Measurements from ENCODE around the gene CNOT3. TPM values are rescaled to one million over a fixed set of nuclear protein-coding genes. Genes with fewer than 3 reads are reported as not detected.
"Not testable (repeated sequence)": the region's sequence is repeated elsewhere in the genome, so short reads cannot be mapped to it uniquely, and the experiment has no call there.

CNOT3 gene
- 10 to 100 TPM; 22.4 to 51.4 TPM for total RNA-seq

- WGBS, 2 donors: 0% methylated on average over 1 to 57 of the region's 103 CpGs
- no peaks in the 10 kb centered on the region for H3K27me3 ChIP-seq
- intact Hi-C loops (cut with DNase I): no loop called here
- TF ChIP-seq POLR2A (IDR thresholded peaks at IDR 0.05): peak; percentile 38 to 78 (median 62)
- TF ChIP-seq, protein P1, sequence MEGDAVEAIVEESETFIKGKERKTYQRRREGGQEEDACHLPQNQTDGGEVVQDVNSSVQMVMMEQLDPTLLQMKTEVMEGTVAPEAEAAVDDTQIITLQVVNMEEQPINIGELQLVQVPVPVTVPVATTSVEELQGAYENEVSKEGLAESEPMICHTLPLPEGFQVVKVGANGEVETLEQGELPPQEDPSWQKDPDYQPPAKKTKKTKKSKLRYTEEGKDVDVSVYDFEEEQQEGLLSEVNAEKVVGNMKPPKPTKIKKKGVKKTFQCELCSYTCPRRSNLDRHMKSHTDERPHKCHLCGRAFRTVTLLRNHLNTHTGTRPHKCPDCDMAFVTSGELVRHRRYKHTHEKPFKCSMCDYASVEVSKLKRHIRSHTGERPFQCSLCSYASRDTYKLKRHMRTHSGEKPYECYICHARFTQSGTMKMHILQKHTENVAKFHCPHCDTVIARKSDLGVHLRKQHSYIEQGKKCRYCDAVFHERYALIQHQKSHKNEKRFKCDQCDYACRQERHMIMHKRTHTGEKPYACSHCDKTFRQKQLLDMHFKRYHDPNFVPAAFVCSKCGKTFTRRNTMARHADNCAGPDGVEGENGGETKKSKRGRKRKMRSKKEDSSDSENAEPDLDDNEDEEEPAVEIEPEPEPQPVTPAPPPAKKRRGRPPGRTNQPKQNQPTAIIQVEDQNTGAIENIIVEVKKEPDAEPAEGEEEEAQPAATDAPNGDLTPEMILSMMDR (IDR thresholded peaks at IDR 0.05): peak in 1 of 7 experiments; percentile 12
- H3K9me3 ChIP-seq: no peaks in the 10 kb centered on the region
- peaks cover 0 to 2% of the 10 kb centered on the region in 2 donors for H3K36me3 ChIP-seq (replicated peaks in 1 of 2; ENCODE audit: insufficient read depth in 1 of 2, low read depth in 2 of 2)
- peak within 1 kb of the TSS; percentile 88 to 94 (median 92) for H3K27ac ChIP-seq
- H3K4me1 ChIP-seq: peaks cover 55% of the 10 kb centered on the region
- ATAC-seq (no peak), DNase-seq (peak in 2 of 4 donors; percentile 35 to 42)
- peak within 1 kb of the TSS; percentile 95 to 99 for H3K4me3 ChIP-seq
These were observed at the start of gene CNOT3 for GRCh38 chr19:54137699-54138488. Gene CNOT3, plus strand, starts transcription at chr19:54137762. Its CDS starts 5,217 bp downstream, at chr19:54142979.

DNA sequence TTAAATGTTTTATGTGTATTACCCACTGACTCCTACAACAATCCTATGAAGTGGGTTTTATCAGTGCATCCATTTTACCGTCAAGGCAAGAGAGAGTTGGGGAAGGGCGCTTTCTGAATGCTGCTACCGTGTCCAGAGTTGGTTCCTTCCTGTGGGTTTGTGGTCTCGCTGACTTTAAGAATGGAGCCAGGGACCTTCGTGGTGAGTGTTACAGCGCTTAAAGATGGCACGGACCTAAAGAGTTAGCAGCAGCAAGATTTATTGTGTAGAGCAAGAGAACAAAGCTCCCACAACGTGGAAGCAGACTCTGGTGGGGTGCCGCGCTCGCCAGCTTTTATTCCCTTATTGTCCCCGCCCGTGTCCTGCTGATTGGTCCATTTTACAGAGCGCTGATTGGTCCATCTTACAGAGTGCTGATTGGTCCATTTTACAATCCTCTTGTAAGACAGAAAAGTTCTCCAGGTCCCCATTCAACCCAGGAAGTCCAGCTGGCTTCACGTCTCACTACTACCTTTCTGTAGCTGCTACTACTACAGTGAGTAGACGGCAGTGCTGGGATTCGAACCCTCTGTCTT lies 43.0 kb upstream of the CNOT3 start:
- no peak overlapping the region for H3K4me3 ChIP-seq
- H3K36me3 ChIP-seq (replicated peaks in 1 of 2; ENCODE audit: insufficient read depth in 1 of 2, low read depth in 2 of 2): no peaks in the 10 kb centered on the region
- TF ChIP-seq POLR2A (IDR thresholded peaks at IDR 0.05): no peak
- TF ChIP-seq, protein P1 (IDR thresholded peaks at IDR 0.05): no peak
- H3K27me3 ChIP-seq: peaks cover 0 to 18% of the 10 kb centered on the region in 2 donors
- DNase-seq (no peak), ATAC-seq (no peak)
- 76 to 83% methylated on average over 17 of the region's 17 CpGs for WGBS, 2 donors
- intact Hi-C loops (cut with DNase I): no loop called here
- no peak overlapping the region for H3K27ac ChIP-seq
- H3K4me1 ChIP-seq: peaks cover 9% of the 10 kb centered on the region
- H3K9me3 ChIP-seq: no peaks in the 10 kb centered on the region

DNA sequence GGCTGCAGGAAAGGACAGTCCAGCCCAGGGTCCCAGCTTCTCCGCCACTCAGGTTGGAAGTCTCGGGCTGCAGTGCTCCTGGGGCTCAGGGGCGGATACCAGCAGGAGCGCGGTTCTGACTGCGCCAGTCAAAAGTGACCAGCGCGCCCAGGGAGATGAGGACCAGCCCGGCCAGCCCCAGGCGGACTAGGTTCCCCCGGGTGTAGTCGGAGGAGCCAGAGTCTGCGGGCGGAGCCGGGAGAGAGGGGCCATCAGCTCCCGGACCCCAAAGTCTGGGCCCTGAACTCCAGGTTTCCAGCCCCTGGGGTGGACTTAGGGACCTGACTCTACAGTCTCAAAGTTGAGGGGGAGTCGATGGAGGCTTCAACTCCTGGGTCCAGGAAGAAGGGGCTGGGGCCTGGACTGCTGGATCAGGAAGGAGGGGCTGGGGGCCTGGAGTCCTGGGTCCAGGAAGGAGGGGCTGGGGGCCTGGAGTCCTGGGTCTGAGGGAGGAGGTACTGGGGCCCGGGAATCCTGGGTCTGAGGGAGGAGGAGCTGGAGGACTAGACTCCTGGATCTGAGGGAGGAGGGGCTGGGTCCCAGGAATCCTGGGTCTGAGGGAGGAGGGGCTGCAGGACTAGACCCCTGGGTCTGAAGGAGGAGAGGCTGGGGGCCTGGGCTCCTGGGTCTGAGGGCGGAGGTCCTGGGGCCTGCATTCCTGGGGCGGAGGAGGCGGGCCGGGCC lies 42.3 kb upstream of the CNOT3 start:
- ATAC-seq (peak; percentile 13), DNase-seq (no peak)
- no peak overlapping the region for H3K27ac ChIP-seq
- intact Hi-C loops (cut with DNase I): no loop called here
- TF ChIP-seq, protein P1 (IDR thresholded peaks at IDR 0.05): no peak
- no peak for TF ChIP-seq POLR2A (IDR thresholded peaks at IDR 0.05)
- H3K27me3 ChIP-seq: peaks cover 0 to 18% of the 10 kb centered on the region in 2 donors
- H3K4me1 ChIP-seq: peaks cover 9% of the 10 kb centered on the region
- WGBS, 2 donors: 69% methylated on average over 18 to 22 of the region's 22 CpGs
- H3K9me3 ChIP-seq: no peaks in the 10 kb centered on the region
- H3K4me3 ChIP-seq: no peak overlapping the region
- H3K36me3 ChIP-seq (replicated peaks in 1 of 2; ENCODE audit: insufficient read depth in 1 of 2, low read depth in 2 of 2): no peaks in the 10 kb centered on the region

DNA sequence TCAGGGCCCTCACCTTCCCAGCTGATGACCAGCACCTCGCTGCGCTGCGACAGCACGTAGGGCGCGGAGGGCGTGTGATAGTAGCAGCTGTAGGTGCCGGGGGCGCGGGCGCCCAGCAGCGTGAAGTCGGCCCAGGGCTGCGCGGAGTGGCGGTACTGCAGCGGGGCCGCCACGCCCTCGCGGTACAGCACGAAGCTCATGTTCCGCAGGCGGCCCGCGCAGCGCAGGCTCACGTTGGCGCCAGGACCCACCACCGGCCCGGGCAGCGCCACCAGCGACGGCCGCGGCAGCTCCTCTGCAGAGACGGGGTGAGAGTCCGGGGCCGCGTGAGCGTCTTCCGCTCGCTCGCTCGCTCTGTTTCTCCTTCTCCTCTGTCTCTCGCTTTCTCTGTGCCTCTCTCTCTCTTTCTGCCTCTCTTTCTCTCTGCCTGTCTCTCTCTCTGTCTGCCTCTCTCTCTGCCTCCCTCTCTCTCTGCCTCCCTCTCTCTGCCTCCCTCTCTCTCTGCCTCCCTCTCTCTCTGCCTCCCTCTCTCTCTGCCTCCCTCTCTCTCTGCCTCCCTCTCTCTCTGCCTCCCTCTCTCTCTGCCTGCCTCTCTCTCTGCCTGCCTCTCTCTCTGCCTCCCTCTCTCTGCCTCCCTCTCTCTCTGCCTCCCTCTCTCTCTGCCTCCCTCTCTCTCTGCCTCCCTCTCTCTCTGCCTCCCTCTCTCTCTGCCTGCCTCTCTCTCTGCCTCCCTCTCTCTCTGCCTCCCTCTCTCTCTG lies 41.5 kb upstream of the CNOT3 start:
- DNase-seq: peak in 3 of 4 donors; percentile 52 to 65 (median 60)
- peak overlapping the region in 1 of 4 donors; percentile 69 for H3K27ac ChIP-seq
- 0% methylated on average over 18 to 45 of the region's 46 CpGs for WGBS, 2 donors

More for the DNA sequence above, 41.5 kb upstream of the CNOT3 start:
- H3K9me3 ChIP-seq; H3K36me3 ChIP-seq (replicated peaks in 1 of 2; ENCODE audit: insufficient read depth in 1 of 2, low read depth in 2 of 2); H3K4me1 ChIP-seq; intact Hi-C loops (cut with DNase I); H3K4me3 ChIP-seq: not testable (repeated sequence)
- ATAC-seq: peak; percentile 65
- peak in 1 of 3 donors; percentile 12 for TF ChIP-seq POLR2A (IDR thresholded peaks at IDR 0.05)
- peaks cover 0 to 18% of the 10 kb centered on the region in 2 donors for H3K27me3 ChIP-seq

Data from body of pancreas (tissue), 4 donors.